BJ (cell line): Measurements from ENCODE around the gene KIAA1958. TPM values are rescaled to one million over a fixed set of nuclear protein-coding genes. Genes with fewer than 3 reads are reported as not detected.

ENCODE experiments used
- CTCF ChIA-PET: fragments of 350-600 bp; formaldehyde crosslinking; extraction: SDS; loops from one replicate; lab custom pipeline; 2021; ENCODE audit warnings: antibody characterized with exemption, inconsistent platforms; lab: Yijun Ruan, JAX
- POLR2A ChIA-PET: fragments of 300-600 bp; sonication (Branson Sonifier 250); formaldehyde crosslinking; extraction: SDS; loops from one replicate; lab custom pipeline; 2021; ENCODE audit warnings: antibody characterized with exemption; lab: Charles Lee
- DNase-seq: peaks from one replicate; pipeline ENCODE4 v3.0.0-alpha.2; 2011; ENCODE audit warnings: low read depth
- H3K27me3 ChIP-seq: 2 replicates; pipeline ENCODE4 v1.6.0; 2011; ENCODE audit warnings: low read length; ENCODE audit not compliant: control insufficient read depth, insufficient read depth
- H3K36me3 ChIP-seq: 2 replicates; pipeline ENCODE4 v1.5.1; 2011; ENCODE audit warnings: low read length; ENCODE audit not compliant: control insufficient read depth, insufficient read depth
- H3K4me3 ChIP-seq: 2 replicates; pipeline ENCODE4 v1.5.1; 2011; ENCODE audit warnings: low read depth, mild to moderate bottlenecking, control low read depth, low read length
- polyA plus RNA-seq: library from polyadenylated mRNA; depleted of rRNA; stranded (reverse); fragments of >200 nt; gene quantifications from 2 replicates; pipeline ENCODE4 v1.2.3, GENCODE V29; 2011
- TF ChIP-seq, protein P1 (sequence below): IDR thresholded peaks from 2 replicates; pipeline ENCODE4 v1.5.1; 2011; ENCODE audit warnings: low read depth, mild to moderate bottlenecking, control low read depth, inconsistent platforms, low read length, moderate library complexity; ENCODE audit not compliant: insufficient read depth

KIAA1958 gene
- polyA plus RNA-seq, 1 experiment = 2.2 TPM

DNA sequence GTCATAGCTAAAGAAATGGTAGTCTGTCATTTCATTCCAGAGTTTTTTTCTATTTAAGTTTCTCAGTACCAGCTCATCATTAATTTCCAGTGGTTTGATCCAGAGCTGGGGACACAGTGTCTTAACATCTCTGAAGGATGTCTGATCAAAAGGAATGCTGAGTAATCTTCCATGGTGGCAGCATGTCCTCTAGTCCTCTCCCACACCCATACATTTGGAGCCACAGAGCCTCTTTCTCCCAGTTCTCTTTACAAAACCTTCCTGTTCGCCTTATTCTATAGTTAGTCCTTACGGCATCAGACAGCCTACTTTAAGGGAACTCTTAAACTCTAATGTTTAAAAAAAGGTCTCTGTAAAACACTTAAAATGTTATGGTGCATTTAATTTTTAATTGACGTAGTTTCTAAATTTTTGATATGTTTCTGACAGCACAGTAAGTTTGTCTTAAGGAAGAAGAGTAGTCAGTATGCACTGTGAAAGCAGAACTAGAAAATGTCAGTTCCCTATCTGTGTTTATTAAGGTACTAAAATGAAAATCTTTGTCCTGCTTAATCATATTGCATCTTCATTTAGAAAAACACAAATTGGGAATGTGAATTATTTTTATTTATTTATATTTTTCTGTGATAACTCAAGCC lies 134.5 kb downstream of the KIAA1958 start:
- CTCF ChIA-PET = interaction anchor here (0.6 kb wide), 1 partner anchor 10 kb away, joined by 5 read pairs; no protein-coding TSS in a partner anchor
- H3K27me3 ChIP-seq = no peaks in the 10 kb centered on the region
- POLR2A ChIA-PET = no interaction called here
- no peak for DNase-seq
- no peak overlapping the region for H3K4me3 ChIP-seq
- TF ChIP-seq, protein P1, sequence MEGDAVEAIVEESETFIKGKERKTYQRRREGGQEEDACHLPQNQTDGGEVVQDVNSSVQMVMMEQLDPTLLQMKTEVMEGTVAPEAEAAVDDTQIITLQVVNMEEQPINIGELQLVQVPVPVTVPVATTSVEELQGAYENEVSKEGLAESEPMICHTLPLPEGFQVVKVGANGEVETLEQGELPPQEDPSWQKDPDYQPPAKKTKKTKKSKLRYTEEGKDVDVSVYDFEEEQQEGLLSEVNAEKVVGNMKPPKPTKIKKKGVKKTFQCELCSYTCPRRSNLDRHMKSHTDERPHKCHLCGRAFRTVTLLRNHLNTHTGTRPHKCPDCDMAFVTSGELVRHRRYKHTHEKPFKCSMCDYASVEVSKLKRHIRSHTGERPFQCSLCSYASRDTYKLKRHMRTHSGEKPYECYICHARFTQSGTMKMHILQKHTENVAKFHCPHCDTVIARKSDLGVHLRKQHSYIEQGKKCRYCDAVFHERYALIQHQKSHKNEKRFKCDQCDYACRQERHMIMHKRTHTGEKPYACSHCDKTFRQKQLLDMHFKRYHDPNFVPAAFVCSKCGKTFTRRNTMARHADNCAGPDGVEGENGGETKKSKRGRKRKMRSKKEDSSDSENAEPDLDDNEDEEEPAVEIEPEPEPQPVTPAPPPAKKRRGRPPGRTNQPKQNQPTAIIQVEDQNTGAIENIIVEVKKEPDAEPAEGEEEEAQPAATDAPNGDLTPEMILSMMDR = no peak
- no peaks in the 10 kb centered on the region; the same call in 1 of the 2 replicates for H3K36me3 ChIP-seq

- no peak for DNase-seq
- H3K4me3 ChIP-seq = no peak overlapping the region
- no peaks in the 10 kb centered on the region; the same call in 1 of the 2 replicates for H3K36me3 ChIP-seq
- ChIA-PET CTCF (interaction anchor here (1.1 kb wide), 1 partner anchor 8 kb away, joined by 3 read pairs; no protein-coding TSS in a partner anchor), POLR2A (no interaction called here)
- no peaks in the 10 kb centered on the region for H3K27me3 ChIP-seq
- TF ChIP-seq, protein P1 = no peak
Measured at GRCh38 chr9:112623198-112623597, 136.6 kb downstream of the KIAA1958 start.

DNA sequence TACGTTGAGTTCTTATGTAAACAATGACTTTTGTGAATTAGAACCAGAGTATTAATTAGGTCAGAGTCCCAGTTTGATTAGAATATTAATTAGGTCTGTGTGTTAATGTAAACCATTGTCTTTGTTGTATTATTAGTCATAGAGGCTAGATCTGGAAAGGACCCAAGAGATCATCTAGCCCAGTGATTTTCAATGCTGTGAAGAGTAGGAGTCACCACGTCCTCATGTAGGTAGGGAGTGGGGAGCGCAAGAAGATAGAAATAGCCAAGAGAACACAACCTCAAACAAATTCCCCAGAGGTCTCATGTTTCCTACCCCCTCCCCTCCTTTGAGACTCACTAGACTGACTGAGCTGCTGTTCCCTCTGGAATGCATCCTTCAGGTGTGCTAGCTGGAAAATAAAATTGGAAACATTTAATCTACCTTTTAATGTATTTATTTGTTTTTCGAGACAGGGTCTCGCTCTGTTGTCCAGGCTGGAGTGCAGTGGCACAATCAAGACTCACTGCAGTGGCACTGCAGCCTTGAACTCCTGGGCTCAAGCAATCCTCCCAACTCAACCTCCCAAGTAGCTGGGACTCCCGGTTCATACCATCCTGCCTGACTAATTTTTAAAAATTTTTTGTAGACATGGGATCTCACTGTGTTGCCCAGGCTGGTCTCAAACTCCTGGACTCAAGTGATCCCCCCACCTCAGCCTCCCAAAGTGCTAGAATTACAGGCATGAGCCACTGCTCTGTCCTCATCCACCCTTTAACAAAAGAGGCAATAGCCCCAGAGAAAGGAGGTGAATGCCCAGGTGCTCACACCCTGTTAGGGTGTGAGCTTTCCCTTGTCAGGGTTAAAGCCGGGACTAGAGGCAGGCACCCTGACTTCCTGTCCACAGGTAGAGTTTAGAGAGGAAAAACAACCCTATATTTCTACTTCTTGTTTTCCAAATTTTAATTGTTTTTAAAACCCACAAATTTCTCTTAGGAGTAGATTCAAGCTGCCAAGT lies 138.4 kb downstream of the KIAA1958 start:
- ChIA-PET CTCF (no interaction called here), POLR2A (no interaction called here)
- no peak for DNase-seq

DNA sequence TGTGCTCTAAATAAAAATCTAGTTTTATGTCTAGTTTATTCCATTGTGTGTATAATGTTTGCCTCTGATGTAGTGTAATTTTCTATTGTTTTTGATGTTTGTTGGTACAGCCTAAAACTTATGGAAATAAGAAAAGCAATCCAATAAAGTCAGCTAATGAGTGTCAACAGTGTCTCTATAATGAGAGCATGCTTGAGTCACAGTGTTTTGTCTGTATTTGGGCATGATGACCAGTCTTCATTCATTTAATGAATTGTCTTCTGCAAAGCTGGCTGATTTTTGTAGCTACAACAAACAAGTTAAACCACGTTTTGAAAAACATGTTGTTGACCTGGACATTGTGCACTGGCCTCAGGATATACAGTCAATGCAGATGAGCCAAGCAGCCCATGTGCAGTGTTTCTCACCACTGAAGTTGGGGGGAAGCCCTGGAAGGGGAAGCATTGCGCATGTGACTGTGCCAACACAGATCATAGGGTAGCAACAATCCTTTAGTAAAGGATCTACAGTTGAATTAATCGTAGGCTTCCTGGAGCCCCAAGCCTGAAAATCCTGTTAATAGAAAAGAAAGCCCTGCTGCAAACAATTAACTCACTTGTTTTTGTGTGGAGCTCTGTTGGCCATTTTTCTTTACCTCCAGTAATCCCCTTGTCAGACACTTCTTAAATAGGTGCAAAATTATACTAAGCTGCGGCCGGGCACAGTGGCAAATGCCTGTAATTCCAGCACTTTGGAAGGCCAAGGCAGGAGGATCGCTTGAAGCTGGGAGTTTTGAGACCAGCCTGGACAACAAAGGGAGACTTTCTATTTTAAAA lies 143.3 kb downstream of the KIAA1958 start:
- no peaks in the 10 kb centered on the region for H3K36me3 ChIP-seq
- no peak for DNase-seq
- POLR2A ChIA-PET = no interaction called here
- TF ChIP-seq, protein P1 = no peak
- CTCF ChIA-PET = interaction anchor here (0.7 to 1.1 kb wide), 2 partner anchors 273 to 313 kb away, joined by 3 read pairs; no protein-coding TSS in a partner anchor
- no peak overlapping the region for H3K4me3 ChIP-seq
- no peaks in the 10 kb centered on the region for H3K27me3 ChIP-seq

More for the DNA sequence above, 138.4 kb downstream of the KIAA1958 start:
- H3K4me3 ChIP-seq = no peak overlapping the region
- no peaks in the 10 kb centered on the region for H3K27me3 ChIP-seq
- no peaks in the 10 kb centered on the region for H3K36me3 ChIP-seq
- TF ChIP-seq, protein P1 = no peak
